Tibial nerve (tissue), 4 donors: ENCODE results near the gene PLCL2.

Experiments
- EP300 ChIP-seq, 2 donors: sonication (generic); formaldehyde crosslinking; IDR thresholded peaks; one replicate each; pipeline ENCODE4 v1.6.1; 2017; ENCODE audit warnings: antibody characterized with exemption in 2 of 2, mild to moderate bottlenecking in 1 of 2
- POLR2A ChIP-seq, 2 donors: fragments of 450-650 bp; IDR thresholded peaks; one replicate each; pipeline ENCODE4 v1.6.1; 2017; ENCODE audit warnings: antibody characterized with exemption in 2 of 2, mild to moderate bottlenecking in 2 of 2, moderate library complexity in 2 of 2
- TF ChIP-seq, protein P1 (sequence below), 5 experiments: fragments of 200-600 bp in 3 of 5; fragments of 450-650 bp in 2 of 5; sonication (generic) in 3 of 5; IDR thresholded peaks; one replicate each; pipeline ENCODE4 v1.5.1; 2016 to 2019; ENCODE audit warnings: antibody characterized with exemption in 5 of 5, mild to moderate bottlenecking in 3 of 5, moderate library complexity in 2 of 5

DNA sequence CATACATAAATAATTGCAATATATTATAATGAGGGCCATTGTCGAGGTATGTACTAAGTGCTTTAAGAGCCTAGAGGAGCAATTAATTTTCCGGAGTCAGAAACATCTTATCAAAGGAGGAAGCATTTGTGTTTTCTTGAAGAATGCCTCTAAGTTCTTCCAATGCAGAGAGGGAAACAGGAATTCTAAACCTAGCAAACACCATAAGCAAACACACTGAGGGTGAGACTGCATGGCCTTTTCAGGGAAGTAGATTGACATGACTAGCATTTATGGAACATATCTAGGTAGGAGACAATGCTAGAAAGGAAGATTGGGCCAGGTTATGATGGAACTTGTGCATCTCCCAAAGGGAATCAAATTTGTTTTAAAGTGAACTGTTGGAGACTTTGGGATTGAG lies 7.2 kb upstream of the PLCL2 start:
- TF ChIP-seq, protein P1, sequence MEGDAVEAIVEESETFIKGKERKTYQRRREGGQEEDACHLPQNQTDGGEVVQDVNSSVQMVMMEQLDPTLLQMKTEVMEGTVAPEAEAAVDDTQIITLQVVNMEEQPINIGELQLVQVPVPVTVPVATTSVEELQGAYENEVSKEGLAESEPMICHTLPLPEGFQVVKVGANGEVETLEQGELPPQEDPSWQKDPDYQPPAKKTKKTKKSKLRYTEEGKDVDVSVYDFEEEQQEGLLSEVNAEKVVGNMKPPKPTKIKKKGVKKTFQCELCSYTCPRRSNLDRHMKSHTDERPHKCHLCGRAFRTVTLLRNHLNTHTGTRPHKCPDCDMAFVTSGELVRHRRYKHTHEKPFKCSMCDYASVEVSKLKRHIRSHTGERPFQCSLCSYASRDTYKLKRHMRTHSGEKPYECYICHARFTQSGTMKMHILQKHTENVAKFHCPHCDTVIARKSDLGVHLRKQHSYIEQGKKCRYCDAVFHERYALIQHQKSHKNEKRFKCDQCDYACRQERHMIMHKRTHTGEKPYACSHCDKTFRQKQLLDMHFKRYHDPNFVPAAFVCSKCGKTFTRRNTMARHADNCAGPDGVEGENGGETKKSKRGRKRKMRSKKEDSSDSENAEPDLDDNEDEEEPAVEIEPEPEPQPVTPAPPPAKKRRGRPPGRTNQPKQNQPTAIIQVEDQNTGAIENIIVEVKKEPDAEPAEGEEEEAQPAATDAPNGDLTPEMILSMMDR (IDR thresholded peaks at IDR 0.05), result no peak
- no peak for TF ChIP-seq POLR2A (IDR thresholded peaks at IDR 0.05)
- no peak for TF ChIP-seq EP300 (IDR thresholded peaks at IDR 0.05)
